Endothelial cell of umbilical vein (primary cell): ENCODE results near the gene LEO1. TPM values are rescaled to one million over a fixed set of nuclear protein-coding genes. Genes with fewer than 3 reads are reported as not detected.

Source experiments
- BruUV-seq: library from RNA; stranded (reverse); fragments of 400-500 nt; replicated peaks from 2 replicates; lab custom pipeline; 2021; lab: Mats Ljungman, UMichigan
- CTCF ChIA-PET: fragments of 300-600, 350-600 bp; sonication (Branson Sonifier 250); formaldehyde crosslinking; loops from one replicate; lab custom pipeline; 2021; ENCODE audit warnings: antibody characterized with exemption, inconsistent platforms; lab: Charles Lee
- POLR2A ChIA-PET: fragments of 300-600, 350-600 bp; sonication (Branson Sonifier 250); formaldehyde crosslinking; loops from one replicate; lab custom pipeline; 2021; ENCODE audit warnings: antibody characterized with exemption, inconsistent platforms; lab: Charles Lee
- DNase-seq: peaks from one replicate; pipeline ENCODE4 v3.0.0-alpha.2; 2011; ENCODE audit warnings: low read depth, low spot score
- FAIRE-seq: peaks from 2 replicates; lab custom pipeline; 2011; peaks lifted over from hg19 to GRCh38; lab: Jason Lieb, UNC
- H2AFZ ChIP-seq: 2 replicates; pipeline ENCODE4 v1.6.0; 2012; ENCODE audit warnings: low read depth, low read length, control low read depth, inconsistent platforms
- H3K27ac ChIP-seq: 2 replicates; pipeline ENCODE4 v1.5.1; 2011; ENCODE audit warnings: low read depth, mild to moderate bottlenecking, control low read depth, low read length, moderate library complexity; ENCODE audit not compliant: insufficient read depth
- H3K27me3 ChIP-seq, 2 experiments: 2 replicates each; pipeline versions ENCODE4 v1.6.0 to v1.6.1; 2011; ENCODE audit warnings: low read length in 2 of 2, mixed read lengths in 1 of 2; ENCODE audit not compliant: control insufficient read depth in 2 of 2, insufficient read depth in 2 of 2
- H3K36me3 ChIP-seq, 2 experiments: 2 replicates in 1 of 2; 3 replicates in 1 of 2; pipeline ENCODE4 v1.5.1; 2011; ENCODE audit warnings: low read length in 2 of 2, mild to moderate bottlenecking in 1 of 2, moderate library complexity in 1 of 2; ENCODE audit not compliant: control insufficient read depth in 2 of 2, insufficient read depth in 2 of 2; ENCODE audit errors: extremely low read depth in 1 of 2
- H3K4me1 ChIP-seq: 3 replicates; pipeline ENCODE4 v1.5.1; 2011; ENCODE audit warnings: mild to moderate bottlenecking, low read length; ENCODE audit not compliant: control insufficient read depth, insufficient read depth; ENCODE audit errors: extremely low read depth
- H3K4me2 ChIP-seq: 2 replicates; pipeline ENCODE4 v1.6.1; 2011; ENCODE audit warnings: low read length, control low read depth, mixed read lengths; ENCODE audit not compliant: insufficient read depth
- H3K4me3 ChIP-seq, 3 experiments: fragments of 200-600 bp in 1 of 3; sonication (generic), shearing (Covaris generic) in 1 of 3; replicated peaks in 1 of 3; 2 replicates each; pipeline ENCODE4 v1.5.1; 2011 to 2016; ENCODE audit warnings: control low read depth in 3 of 3, low read length in 3 of 3, mild to moderate bottlenecking in 2 of 3, inconsistent platforms in 1 of 3, low read depth in 1 of 3, moderate library complexity in 1 of 3; ENCODE audit not compliant: insufficient read depth in 1 of 3
- H3K79me2 ChIP-seq: 2 replicates; pipeline ENCODE4 v1.6.0; 2012; ENCODE audit warnings: low read length, inconsistent platforms; ENCODE audit not compliant: control insufficient read depth, insufficient read depth
- H3K9ac ChIP-seq: replicated peaks from 2 replicates; pipeline ENCODE3; 2011; ENCODE audit warnings: low read length, control low read depth; ENCODE audit not compliant: insufficient read depth; ENCODE audit errors: extremely low read depth
- H3K9me1 ChIP-seq: replicated peaks from 3 replicates; pipeline ENCODE4 v1.6.0; 2011; ENCODE audit warnings: mild to moderate bottlenecking, low read length; ENCODE audit not compliant: control insufficient read depth, insufficient read depth; ENCODE audit errors: extremely low read depth
- H3K9me3 ChIP-seq: replicated peaks from 2 replicates; pipeline ENCODE4 v1.5.1; 2012; ENCODE audit warnings: low read length, inconsistent platforms; ENCODE audit not compliant: control insufficient read depth, insufficient read depth
- H4K20me1 ChIP-seq: replicated peaks from 2 replicates; pipeline ENCODE3; 2011; ENCODE audit warnings: mild to moderate bottlenecking, low read length; ENCODE audit not compliant: control insufficient read depth, insufficient read depth; ENCODE audit errors: extremely low read depth
- GATA2 ChIP-seq: IDR thresholded peaks from 2 replicates; pipeline ENCODE4 v1.7.0; 2011; ENCODE audit warnings: low read depth, mild to moderate bottlenecking, moderate library complexity, mixed read lengths, low read length; ENCODE audit not compliant: insufficient read length, insufficient read depth
- dilution Hi-C: fragments of 300-500 bp; cut with MboI; formaldehyde crosslinking; loops from one replicate; pipeline ENCODE4 v1.15.0; 2019; ENCODE audit warnings: low sequenced_read_pairs; ENCODE audit not compliant: extremely low pct_ligation_motif_present
- intact Hi-C: fragments of 100-400 bp; cut with micrococcal nuclease; formaldehyde crosslinking; loops from one replicate; pipeline ENCODE4 v1.10.0; 2022
- polyA plus RNA-seq, 4 experiments: library from polyadenylated mRNA; depleted of rRNA in 3 of 4; stranded (reverse) in 3 of 4; unstranded in 1 of 4; fragments of >200 nt; gene quantifications; 2 replicates each; pipeline versions ENCODE4 v1.2.1 to v1.2.3, GENCODE V29; 2011 to 2012; ENCODE audit warnings: missing spikeins in 1 of 4
- total RNA-seq: library from RNA; stranded (reverse); gene quantifications from 2 replicates; pipeline ENCODE4 v1.2.3, GENCODE V29; 2021
- TF ChIP-seq, protein P1 (sequence below): IDR thresholded peaks from 2 replicates; pipeline ENCODE4 v1.6.1; 2011; ENCODE audit not compliant: insufficient read depth, insufficient read length
- TF ChIP-seq, protein P2 (sequence below), 2 donors: IDR thresholded peaks; 1 replicate in 1 of 2; 2 replicates in 1 of 2; pipeline ENCODE4 v1.5.1; 2011; ENCODE audit warnings: low read length in 2 of 2, mild to moderate bottlenecking in 2 of 2, moderate library complexity in 2 of 2, control low read depth in 1 of 2, inconsistent platforms in 1 of 2, low read depth in 1 of 2; ENCODE audit not compliant: insufficient read depth in 1 of 2; ENCODE audit errors: extremely low read depth in 1 of 2

Gene LEO1
- total and polyA plus RNA-seq, 2 donors (not counting 3 experiments of a cell fraction or from before 2014, with no cell fraction given) = 1.3 to 28.0 TPM

DNA sequence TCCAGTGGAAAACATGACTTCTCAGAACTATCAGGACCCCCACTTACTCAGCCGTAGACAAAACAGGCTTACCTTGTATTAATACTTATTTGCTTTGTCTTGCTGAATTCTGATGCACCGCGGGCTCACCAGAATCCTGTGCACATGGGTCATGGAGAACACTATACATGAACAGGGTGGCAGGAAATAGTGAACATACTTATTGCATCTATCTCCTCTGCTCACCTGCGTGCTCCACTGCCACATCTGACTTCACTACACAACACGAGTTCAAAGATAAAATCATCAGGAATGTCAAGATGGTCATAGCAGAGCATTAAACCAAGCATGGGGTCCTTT lies 36.8 kb upstream of the LEO1 start:
- ChIA-PET CTCF (interaction anchor here (1.8 kb wide), 1 partner anchor 71 kb away, joined by 4 read pairs; no protein-coding TSS in a partner anchor), POLR2A (interaction anchor here (0.7 to 0.9 kb wide), 2 partner anchors 37 to 145 kb away, joined by 3 to 13 read pairs; partner anchors contain the start of gene LEO1)
- TF ChIP-seq, protein P1, sequence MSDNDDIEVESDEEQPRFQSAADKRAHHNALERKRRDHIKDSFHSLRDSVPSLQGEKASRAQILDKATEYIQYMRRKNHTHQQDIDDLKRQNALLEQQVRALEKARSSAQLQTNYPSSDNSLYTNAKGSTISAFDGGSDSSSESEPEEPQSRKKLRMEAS = no peak
- TF ChIP-seq GATA2 = no peak
- TF ChIP-seq, protein P2, sequence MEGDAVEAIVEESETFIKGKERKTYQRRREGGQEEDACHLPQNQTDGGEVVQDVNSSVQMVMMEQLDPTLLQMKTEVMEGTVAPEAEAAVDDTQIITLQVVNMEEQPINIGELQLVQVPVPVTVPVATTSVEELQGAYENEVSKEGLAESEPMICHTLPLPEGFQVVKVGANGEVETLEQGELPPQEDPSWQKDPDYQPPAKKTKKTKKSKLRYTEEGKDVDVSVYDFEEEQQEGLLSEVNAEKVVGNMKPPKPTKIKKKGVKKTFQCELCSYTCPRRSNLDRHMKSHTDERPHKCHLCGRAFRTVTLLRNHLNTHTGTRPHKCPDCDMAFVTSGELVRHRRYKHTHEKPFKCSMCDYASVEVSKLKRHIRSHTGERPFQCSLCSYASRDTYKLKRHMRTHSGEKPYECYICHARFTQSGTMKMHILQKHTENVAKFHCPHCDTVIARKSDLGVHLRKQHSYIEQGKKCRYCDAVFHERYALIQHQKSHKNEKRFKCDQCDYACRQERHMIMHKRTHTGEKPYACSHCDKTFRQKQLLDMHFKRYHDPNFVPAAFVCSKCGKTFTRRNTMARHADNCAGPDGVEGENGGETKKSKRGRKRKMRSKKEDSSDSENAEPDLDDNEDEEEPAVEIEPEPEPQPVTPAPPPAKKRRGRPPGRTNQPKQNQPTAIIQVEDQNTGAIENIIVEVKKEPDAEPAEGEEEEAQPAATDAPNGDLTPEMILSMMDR (IDR thresholded peaks at IDR 0.05; ENCODE audit: extremely low read depth in 1 of 2, insufficient read depth in 1 of 2, low read depth in 1 of 2, low read length in 2 of 2) = no peak
- dilution Hi-C loops (no loop called here), intact Hi-C loops (no loop called here)
- no peaks in the 10 kb centered on the region for H3K9me1 ChIP-seq
- H3K9me3 ChIP-seq = no peaks in the 10 kb centered on the region
- H3K36me3 ChIP-seq = no peaks in the 10 kb centered on the region
- H3K4me2 ChIP-seq = peak overlapping the region; percentile 46
- no peak overlapping the region for H3K9ac ChIP-seq
- no peak overlapping the region for H3K4me3 ChIP-seq
- no peaks in the 10 kb centered on the region for H4K20me1 ChIP-seq
- H3K27ac ChIP-seq = peak overlapping the region; percentile 49
- no peak overlapping the region for H2AFZ ChIP-seq
- H3K27me3 ChIP-seq = no peaks in the 10 kb centered on the region
- no peak for DNase-seq
- H3K79me2 ChIP-seq = no peaks in the 10 kb centered on the region
- FAIRE-seq = no peak
- BruUV-seq = no TSS peak
- peaks cover 44% of the 10 kb centered on the region for H3K4me1 ChIP-seq
